C4-2B (cell line): Measurements from ENCODE around the gene ODF4.

Experiments
- CTCF ChIP-seq: fragments of 450-650 bp; conservative IDR thresholded peaks from 2 replicates; pipeline ENCODE4 v1.5.1; 2017; ENCODE audit warnings: mild to moderate bottlenecking
- ZFX ChIP-seq: fragments of 450-650 bp; IDR thresholded peaks from 2 replicates; pipeline ENCODE4 v1.6.1; 2017

- TF ChIP-seq CTCF (no peak), ZFX (no peak)
These were observed 10.7 kb downstream of the ODF4 start for GRCh38 chr17:8350339-8350738.
